Measurements from ENCODE around the gene TUT7. TPM values are rescaled to one million over a fixed set of nuclear protein-coding genes. Genes with fewer than 3 reads are reported as not detected.

Gene TUT7
- total and polyA plus RNA-seq, 2 experiments from 2014 or later = 21.4 to 23.8 TPM

GRCh38 chr9:86282077-86282978, 71.9 kb downstream of the TUT7 start, which contains the start of gene ISCA1:
ISCA1 (minus strand) TSS chr9:86282538; CDS start chr9:86282458, 80 bp downstream.
- peak; percentile 98 for DNase-seq (ENCODE audit: low spot score)
- Histone ChIP-seq H3K36me3 (ENCODE audit: insufficient read depth) (0 out of 2 replicates have a peak, but pooled peaks cover 4% of the 10 kb centered on the region), H3K27me3 (ENCODE audit: insufficient read depth) (no peaks in the 10 kb centered on the region), H3K9me2 (ENCODE audit: insufficient read depth) (no peaks in the 10 kb centered on the region), H2AFZ (peak within 1 kb of the TSS; percentile 94), H3K27ac (ENCODE audit: low read depth) (peak within 1 kb of the TSS; percentile 96), H4K20me1 (replicated peaks; ENCODE audit: insufficient read depth) (peaks cover 8% of the 10 kb centered on the region; the same call in 1 of the 2 replicates), H3K4me3 (peak within 1 kb of the TSS; percentile 84), H3K4me2 (peak within 1 kb of the TSS; percentile 93), H3K4me1 (ENCODE audit: insufficient read depth) (peaks cover 5% of the 10 kb centered on the region), H3K79me2 (replicated peaks; ENCODE audit: insufficient read depth) (peaks cover 43% of the 10 kb centered on the region), H3F3A (replicated peaks; ENCODE audit: low read depth) (0 out of 2 replicates have a peak, but pooled peaks cover 3% of the 10 kb centered on the region)
- Mint-ChIP-seq H3K36me3 (ENCODE audit: low read depth) (peaks cover 7% of the 10 kb centered on the region), H3K27me3 (ENCODE audit: insufficient read depth, low read depth, poor library complexity) (peaks cover 16% of the 10 kb centered on the region), H3K9me3 (no peaks in the 10 kb centered on the region; the same call in 2 of the 3 replicates), H3K4me3 (peak within 1 kb of the TSS; percentile 93), H3K4me1 (peaks cover 32% of the 10 kb centered on the region), H3K27ac (peak within 1 kb of the TSS; percentile 98)
- peak; percentile 82 for ATAC-seq
- no peak for TF ChIP-seq STAT1 (IDR thresholded peaks at IDR 0.05; ENCODE audit: unreplicated experiment)
- TF ChIP-seq CTCF (conservative IDR thresholded peaks at IDR 0.05; ENCODE audit: low read depth in 2 of 2) = no peak
- TF ChIP-seq REST (IDR thresholded peaks at IDR 0.05; ENCODE audit: unreplicated experiment) = peak; percentile 31
- no peak for TF ChIP-seq NANOG (IDR thresholded peaks at IDR 0.05; ENCODE audit: borderline replicate concordance)
- peak; percentile 78 for TF ChIP-seq POLR2AphosphoS5 (IDR thresholded peaks at IDR 0.05; ENCODE audit: low read depth)
- no peak for TF ChIP-seq EZH2phosphoT487 (IDR thresholded peaks at IDR 0.05; ENCODE audit: unreplicated experiment)
- no peak for TF ChIP-seq JUNB (IDR thresholded peaks at IDR 0.05; ENCODE audit: unreplicated experiment)
- TF ChIP-seq ETS1 (IDR thresholded peaks at IDR 0.05) = peak; percentile 70
- TF ChIP-seq ZNF331 (CRISPR knock-in tag; IDR thresholded peaks at IDR 0.05; ENCODE audit: low read depth) = no peak
- peak; percentile 88 for TF ChIP-seq CREB1 (CRISPR knock-in tag; IDR thresholded peaks at IDR 0.05; ENCODE audit: low read depth)

Measured in GM23338 (cell line).